H1 (cell line): Measurements from ENCODE around the gene FHIT. TPM values are rescaled to one million over a fixed set of nuclear protein-coding genes. Genes with fewer than 3 reads are reported as not detected.

Experiments used
- CTCF ChIA-PET: fragments of 300-600 bp; sonication (Branson Sonifier 250); formaldehyde crosslinking; loops from one replicate; lab custom pipeline; 2021; ENCODE audit not compliant: partially characterized antibody; lab: Charles Lee
- POLR2A ChIA-PET: fragments of 300-600 bp; sonication (Branson Sonifier 250); formaldehyde crosslinking; loops from one replicate; lab custom pipeline; 2021; ENCODE audit warnings: inconsistent platforms; ENCODE audit not compliant: partially characterized antibody; lab: Charles Lee
- DNase-seq, 2 experiments: peaks; one replicate each; pipeline versions ENCODE4 v3.0.0 to v3.0.0-alpha.2; 2010 to 2022; ENCODE audit warnings: low spot score in 2 of 2, low read depth in 1 of 2, mixed read lengths in 1 of 2
- FAIRE-seq: peaks from 2 replicates; lab custom pipeline; 2011; peaks lifted over from hg19 to GRCh38; lab: Jason Lieb, UNC
- H2AFZ ChIP-seq: 2 replicates; pipeline ENCODE4 v1.8.1; 2012; ENCODE audit warnings: low read length, inconsistent platforms
- H2AK5ac ChIP-seq: 2 replicates; pipeline ENCODE4 v1.6.1; 2013; ENCODE audit warnings: low read depth, low read length
- H2BK120ac ChIP-seq: replicated peaks from 2 replicates; pipeline ENCODE3; 2013; ENCODE audit warnings: low read depth, low read length, inconsistent platforms
- H2BK12ac ChIP-seq: 2 replicates; pipeline ENCODE4 v1.6.1; 2013; ENCODE audit warnings: low read depth, low read length
- H2BK15ac ChIP-seq: 2 replicates; pipeline ENCODE4 v1.6.1; 2013; ENCODE audit warnings: low read length
- H2BK20ac ChIP-seq: 2 replicates; pipeline ENCODE4 v1.6.1; 2013; ENCODE audit warnings: low read length
- H2BK5ac ChIP-seq: 2 replicates; pipeline ENCODE4 v1.6.1; 2013; ENCODE audit warnings: low read depth, low read length
- H3K14ac ChIP-seq: 2 replicates; pipeline ENCODE4 v1.6.1; 2013; ENCODE audit warnings: inconsistent platforms; ENCODE audit not compliant: insufficient read length
- H3K18ac ChIP-seq: 2 replicates; pipeline ENCODE4 v1.6.1; 2013; ENCODE audit warnings: low read length; ENCODE audit errors: extremely low read depth
- H3K23ac ChIP-seq: 2 replicates; pipeline ENCODE4 v1.6.1; 2013; ENCODE audit warnings: inconsistent platforms; ENCODE audit not compliant: insufficient read length
- H3K23me2 ChIP-seq: 2 replicates; pipeline ENCODE4 v1.6.1; 2013; ENCODE audit warnings: low read depth, low read length
- H3K27ac ChIP-seq: 2 replicates; pipeline ENCODE4 v1.6.1; 2011; ENCODE audit warnings: low read depth, low read length, inconsistent platforms
- H3K27me3 ChIP-seq, 4 experiments: replicated peaks in 1 of 4; 1 replicate in 1 of 4; 2 replicates in 3 of 4; pipeline versions ENCODE4 v1.6.1 to v1.8.1; 2011 to 2013; ENCODE audit warnings: low read length in 3 of 4, mild to moderate bottlenecking in 3 of 4, inconsistent platforms in 2 of 4, mixed read lengths in 2 of 4, moderate library complexity in 1 of 4; ENCODE audit not compliant: control insufficient read depth in 3 of 4, insufficient read depth in 3 of 4; ENCODE audit errors: extremely low read depth in 1 of 4
- H3K36me3 ChIP-seq, 4 experiments: 2 replicates each; pipeline versions ENCODE4 v1.6.1 to v1.8.1; 2011 to 2013; ENCODE audit warnings: mild to moderate bottlenecking in 4 of 4, low read length in 3 of 4, moderate library complexity in 2 of 4, control low read depth in 1 of 4, inconsistent platforms in 1 of 4; ENCODE audit not compliant: insufficient read depth in 4 of 4, control insufficient read depth in 2 of 4
- H3K4ac ChIP-seq: replicated peaks from 2 replicates; pipeline ENCODE3; 2013; ENCODE audit warnings: low read length, low read depth, mixed read lengths, inconsistent platforms; ENCODE audit not compliant: insufficient read length
- H3K4me1 ChIP-seq, 4 experiments: replicated peaks in 1 of 4; 1 replicate in 1 of 4; 2 replicates in 3 of 4; pipeline versions ENCODE4 v1.6.1 to v1.8.1; 2011 to 2013; ENCODE audit warnings: low read length in 3 of 4, inconsistent platforms in 2 of 4, mixed read lengths in 1 of 4; ENCODE audit not compliant: insufficient read depth in 4 of 4, control insufficient read depth in 3 of 4
- H3K4me2 ChIP-seq, 2 experiments: 2 replicates each; pipeline versions ENCODE4 v1.6.1 to v1.8.1; 2011 to 2013; ENCODE audit warnings: low read depth in 2 of 2, low read length in 2 of 2, control low read depth in 1 of 2, inconsistent platforms in 1 of 2, mild to moderate bottlenecking in 1 of 2; ENCODE audit not compliant: insufficient read depth in 1 of 2
- H3K4me3 ChIP-seq, 4 experiments: fragments of 200-600, 300-600 bp in 1 of 4; sonication (generic), shearing (Covaris generic), sonication (Bioruptor Twin) in 1 of 4; 2 replicates each; pipeline versions ENCODE4 v1.5.1 to v1.8.1; 2011 to 2016; ENCODE audit warnings: low read length in 4 of 4, low read depth in 3 of 4, control low read depth in 2 of 4, inconsistent platforms in 2 of 4, mild to moderate bottlenecking in 2 of 4, mixed read lengths in 1 of 4, moderate library complexity in 1 of 4; ENCODE audit not compliant: insufficient read depth in 2 of 4; ENCODE audit errors: extremely low read depth in 1 of 4
- H3K56ac ChIP-seq: replicated peaks from 2 replicates; pipeline ENCODE3; 2013; ENCODE audit warnings: low read depth, mild to moderate bottlenecking, mixed read lengths, low read length, inconsistent platforms; ENCODE audit not compliant: insufficient read length
- H3K79me1 ChIP-seq: 2 replicates; pipeline ENCODE4 v1.6.1; 2013; ENCODE audit warnings: low read depth, low read length, control low read depth
- H3K79me2 ChIP-seq, 2 experiments: 2 replicates each; pipeline versions ENCODE4 v1.6.1 to v1.8.1; 2012 to 2013; ENCODE audit warnings: low read length in 2 of 2, mild to moderate bottlenecking in 2 of 2, inconsistent platforms in 1 of 2; ENCODE audit not compliant: insufficient read depth in 2 of 2, control insufficient read depth in 1 of 2
- H3K9ac ChIP-seq, 4 experiments: replicated peaks in 1 of 4; 1 replicate in 1 of 4; 2 replicates in 3 of 4; pipeline versions ENCODE4 v1.6.1 to v1.8.1; 2011 to 2013; ENCODE audit warnings: low read depth in 3 of 4, low read length in 3 of 4, control low read depth in 2 of 4, mild to moderate bottlenecking in 2 of 4, moderate library complexity in 2 of 4, inconsistent platforms in 1 of 4; ENCODE audit errors: extremely low read depth in 1 of 4
- H3K9me3 ChIP-seq, 2 experiments: 2 replicates each; pipeline versions ENCODE4 v1.6.1 to v1.8.1; 2012 to 2013; ENCODE audit warnings: mild to moderate bottlenecking in 2 of 2, moderate library complexity in 2 of 2, control low read depth in 1 of 2, inconsistent platforms in 1 of 2, low read depth in 1 of 2, low read length in 1 of 2, mixed read lengths in 1 of 2; ENCODE audit not compliant: insufficient read depth in 2 of 2
- H4K20me1 ChIP-seq, 2 experiments: replicated peaks in 1 of 2; 2 replicates each; pipeline versions ENCODE3 to v1.8.1; 2011 to 2013; ENCODE audit warnings: inconsistent platforms in 2 of 2, low read length in 2 of 2, mild to moderate bottlenecking in 1 of 2; ENCODE audit not compliant: insufficient read depth in 2 of 2, control insufficient read depth in 1 of 2
- H4K5ac ChIP-seq: 2 replicates; pipeline ENCODE4 v1.6.1; 2013; ENCODE audit warnings: low read length, low read depth, mixed read lengths, inconsistent platforms; ENCODE audit not compliant: insufficient read length
- H4K8ac ChIP-seq: 2 replicates; pipeline ENCODE4 v1.8.0; 2013; ENCODE audit warnings: mild to moderate bottlenecking, moderate library complexity, low read length, inconsistent platforms; ENCODE audit not compliant: insufficient read depth; ENCODE audit errors: extremely low read depth
- H4K91ac ChIP-seq: replicated peaks from 2 replicates; pipeline ENCODE3; 2013; ENCODE audit warnings: low read length, mixed read lengths, inconsistent platforms; ENCODE audit not compliant: insufficient read length
- POU5F1 ChIP-seq: IDR thresholded peaks from 2 replicates; pipeline ENCODE4 v1.6.1; 2011; ENCODE audit warnings: low read depth, mild to moderate bottlenecking, low read length, moderate library complexity
- TCF12 ChIP-seq: IDR thresholded peaks from 2 replicates; pipeline ENCODE4 v1.6.1; 2011; ENCODE audit warnings: low read depth, mild to moderate bottlenecking, low read length
- polyA plus RNA-seq, 7 experiments: library from polyadenylated mRNA; depleted of rRNA in 3 of 7; stranded (reverse) in 5 of 7; unstranded in 2 of 7; fragments of >200 nt in 5 of 7; fragments of 200-250 nt in 2 of 7; gene quantifications; 1 replicate in 5 of 7; 2 replicates in 1 of 7; 4 replicates in 1 of 7; pipeline versions ENCODE4 v1.2.1 to v1.2.3, GENCODE V29; 2011 to 2013; ENCODE audit warnings: missing spikeins in 2 of 7, mixed read lengths in 2 of 7
- total RNA-seq: library from RNA; stranded (reverse); fragmentation: NEBNext Ultra II Directional; extraction: Animal tissue kit (Norgen Biotek cat#: 25700); gene quantifications from 2 replicates; pipeline ENCODE4 v1.2.1, GENCODE V29; 2021

FHIT gene
- total and polyA plus RNA-seq, 2 of the 8 experiments (the other 6 are each of a cell fraction or from before 2014, with no cell fraction given): 1.2 to 3.2 TPM

DNA sequence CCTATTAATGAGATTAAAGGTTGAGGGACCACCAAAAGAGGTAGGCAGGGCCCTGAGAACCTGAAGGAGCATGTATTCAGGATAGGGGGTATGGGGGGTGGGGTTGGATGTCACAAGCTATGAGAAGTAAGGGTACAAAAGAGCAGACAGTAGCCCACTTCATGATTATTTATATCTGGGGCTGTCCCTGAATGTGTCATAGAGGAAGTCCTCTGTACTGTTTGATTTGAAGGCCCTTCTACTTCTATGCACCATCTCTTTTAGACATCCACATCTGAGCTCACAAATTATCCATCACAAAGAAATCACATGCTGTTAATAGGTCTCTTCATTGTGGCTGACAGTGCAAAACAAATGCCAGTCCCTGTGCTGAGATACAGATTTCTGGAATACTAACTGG is 68.6 kb downstream of the FHIT start:
- no peak overlapping the region for H2AK5ac ChIP-seq
- no peaks in the 10 kb centered on the region for H3K79me1 ChIP-seq
- H3K4ac ChIP-seq: no peak overlapping the region
- no peak overlapping the region for H2BK12ac ChIP-seq
- H3K79me2 ChIP-seq: no peaks in the 10 kb centered on the region
- DNase-seq: no peak
- no peak overlapping the region for H2AFZ ChIP-seq
- no peak overlapping the region for H3K23ac ChIP-seq
- H3K18ac ChIP-seq: no peak overlapping the region
- ChIA-PET CTCF (interaction anchor here (0.9 to 2.9 kb wide), 2 partner anchors 10 to 11 kb away, joined by 3 to 9 read pairs; no protein-coding TSS in a partner anchor), POLR2A (no interaction called here)
- H4K5ac ChIP-seq: no peak overlapping the region
- no peaks in the 10 kb centered on the region for H3K23me2 ChIP-seq
- H3K4me3 ChIP-seq: no peak overlapping the region
- TF ChIP-seq TCF12 (no peak), POU5F1 (no peak)
- no peaks in the 10 kb centered on the region for H3K36me3 ChIP-seq
- H2BK15ac ChIP-seq: no peak overlapping the region
- no peak overlapping the region for H3K4me2 ChIP-seq
- FAIRE-seq: no peak
- H3K4me1 ChIP-seq: no peaks in the 10 kb centered on the region
- no peaks in the 10 kb centered on the region for H3K27me3 ChIP-seq
- no peak overlapping the region for H2BK120ac ChIP-seq
- H4K8ac ChIP-seq: no peak overlapping the region
- no peak overlapping the region for H2BK20ac ChIP-seq
- H4K91ac ChIP-seq: no peak overlapping the region
- H3K14ac ChIP-seq: no peak overlapping the region
- H3K56ac ChIP-seq: no peak overlapping the region
- H4K20me1 ChIP-seq: no peaks in the 10 kb centered on the region
- no peaks in the 10 kb centered on the region for H3K9me3 ChIP-seq
- no peak overlapping the region for H2BK5ac ChIP-seq
- H3K27ac ChIP-seq: no peak overlapping the region
- no peak overlapping the region for H3K9ac ChIP-seq
